Endodermal cell (in vitro differentiated cells): ENCODE data around the gene RNF44. TPM values are rescaled to one million over a fixed set of nuclear protein-coding genes. Genes with fewer than 3 reads are reported as not detected.

Experiments
- DNase-seq: peaks from one replicate; pipeline ENCODE4 v3.0.0-alpha.2; 2017
- H3K27ac ChIP-seq: 2 replicates; pipeline ENCODE4 v1.5.1; 2013; ENCODE audit warnings: mild to moderate bottlenecking, low read depth, low read length, moderate library complexity
- H3K27me3 ChIP-seq: 2 replicates; pipeline ENCODE4 v1.6.1; 2013; ENCODE audit warnings: mild to moderate bottlenecking, low read length, moderate library complexity; ENCODE audit not compliant: insufficient read depth, control insufficient read depth, poor library complexity, severe bottlenecking
- H3K36me3 ChIP-seq: 2 replicates; pipeline ENCODE4 v1.7.0; 2013; ENCODE audit warnings: mild to moderate bottlenecking, low read length, moderate library complexity; ENCODE audit not compliant: control insufficient read depth, insufficient read depth
- H3K4me1 ChIP-seq: one replicate; pipeline ENCODE4 v1.7.0; 2013; ENCODE audit warnings: low read length; ENCODE audit not compliant: control insufficient read depth, insufficient read depth
- H3K4me3 ChIP-seq: 2 replicates; pipeline ENCODE4 v1.5.1; 2013; ENCODE audit warnings: mild to moderate bottlenecking, low read length, moderate library complexity
- H3K9ac ChIP-seq: 2 replicates; pipeline ENCODE4 v1.6.1; 2013; ENCODE audit warnings: mild to moderate bottlenecking, low read length, moderate library complexity; ENCODE audit not compliant: poor library complexity, severe bottlenecking; ENCODE audit errors: extremely low read depth
- H3K9me3 ChIP-seq: 2 replicates; pipeline ENCODE4 v1.6.1; 2013; ENCODE audit warnings: mild to moderate bottlenecking, low read length, moderate library complexity; ENCODE audit not compliant: control insufficient read depth
- H3K27ac Mint-ChIP-seq: 2 replicates; pipeline ENCODE4 v1.8.0; 2020; ENCODE audit warnings: mixed read lengths
- H3K27me3 Mint-ChIP-seq: 2 replicates; pipeline ENCODE4 v1.8.0; 2021; ENCODE audit warnings: mild to moderate bottlenecking, mixed read lengths; ENCODE audit not compliant: insufficient read depth
- H3K36me3 Mint-ChIP-seq: 2 replicates; pipeline ENCODE4 v1.8.0; 2020; ENCODE audit warnings: low read depth, mixed read lengths
- H3K4me1 Mint-ChIP-seq: 2 replicates; pipeline ENCODE4 v1.8.0; 2020; ENCODE audit warnings: mixed read lengths
- H3K4me3 Mint-ChIP-seq: 2 replicates; pipeline ENCODE4 v1.8.0; 2020; ENCODE audit warnings: mild to moderate bottlenecking, moderate library complexity, mixed read lengths
- H3K9me3 Mint-ChIP-seq: 2 replicates; pipeline ENCODE4 v1.8.0; 2020; ENCODE audit warnings: mild to moderate bottlenecking, mixed read lengths
- CTCF ChIP-seq: fragments of 200-600 bp; sonication (generic); conservative IDR thresholded peaks from 2 replicates; pipeline ENCODE4 v1.5.0; 2021; ENCODE audit warnings: antibody characterized with exemption, mild to moderate bottlenecking
- WGBS, 2 experiments: methylation state at CpG; one replicate each; pipeline versions ENCODE4 v1.1.5 to v1.1.7; 2013; ENCODE audit warnings: missing lambda C conversion rate in 2 of 2, mixed read lengths in 1 of 2; ENCODE audit not compliant: insufficient coverage in 1 of 2, insufficient read length in 1 of 2; 5-methylcytosine and 5-hydroxymethylcytosine counted together
- total RNA-seq, 2 donors: library from RNA; stranded (reverse); fragmentation: NEBNext Ultra II Directional in 1 of 2; extraction: Animal tissue kit (Norgen Biotek cat#: 25700) in 1 of 2; gene quantifications; 2 replicates in 1 of 2; 3 replicates in 1 of 2; pipeline ENCODE4 v1.2.1, GENCODE V29; 2021

Gene RNF44
- total RNA-seq, 2 donors from 2014 or later, result 150 to 173 TPM

- no peak for DNase-seq
- H3K27me3 Mint-ChIP-seq, result no peaks in the 10 kb centered on the region
- Histone ChIP-seq H3K4me3 (no peak overlapping the region), H3K27ac (no peak overlapping the region), H3K9ac (no peak overlapping the region), H3K27me3 (no peaks in the 10 kb centered on the region), H3K4me1 (no peaks in the 10 kb centered on the region), H3K9me3 (no peaks in the 10 kb centered on the region), H3K36me3 (peaks cover 9% of the 10 kb centered on the region)
- peaks cover 7% of the 10 kb centered on the region for H3K36me3 Mint-ChIP-seq
- H3K4me3 Mint-ChIP-seq, result no peak overlapping the region
- WGBS, 2 experiments, result 94 to 95% methylated on average over 11 of the region's 11 CpGs
- peaks cover 3% of the 10 kb centered on the region for H3K4me1 Mint-ChIP-seq
- TF ChIP-seq CTCF, result no peak
- H3K9me3 Mint-ChIP-seq, result no peaks in the 10 kb centered on the region
- H3K27ac Mint-ChIP-seq, result no peak overlapping the region
Observed at GRCh38 chr5:176514244-176514950, 22.8 kb downstream of the RNF44 start.

GRCh38 chr5:176513788-176514187 lies 23.4 kb downstream of the RNF44 start:
- 93 to 95% methylated on average over 8 to 12 of the region's 12 CpGs for WGBS, 2 experiments
- no peaks in the 10 kb centered on the region for H3K4me1 ChIP-seq
- no peaks in the 10 kb centered on the region for H3K9me3 Mint-ChIP-seq
- no peak for TF ChIP-seq CTCF
- no peaks in the 10 kb centered on the region for H3K27me3 ChIP-seq
- no peaks in the 10 kb centered on the region for H3K9me3 ChIP-seq
- no peak for DNase-seq
- H3K36me3 Mint-ChIP-seq, result peaks cover 9% of the 10 kb centered on the region
- peaks cover 15% of the 10 kb centered on the region for H3K36me3 ChIP-seq
- peaks cover 3% of the 10 kb centered on the region for H3K4me1 Mint-ChIP-seq
- no peak overlapping the region for H3K27ac ChIP-seq
- H3K4me3 ChIP-seq, result no peak overlapping the region
- no peak overlapping the region for H3K27ac Mint-ChIP-seq
- no peak overlapping the region for H3K9ac ChIP-seq
- H3K27me3 Mint-ChIP-seq, result no peaks in the 10 kb centered on the region
- no peak overlapping the region for H3K4me3 Mint-ChIP-seq

GRCh38 chr5:176508603-176509002 lies 28.6 kb downstream of the RNF44 start:
- Mint-ChIP-seq H3K4me3 (no peak overlapping the region), H3K27me3 (no peaks in the 10 kb centered on the region), H3K4me1 (no peaks in the 10 kb centered on the region), H3K27ac (no peak overlapping the region), H3K36me3 (peaks cover 54% of the 10 kb centered on the region), H3K9me3 (no peaks in the 10 kb centered on the region)
- WGBS, 2 experiments, result 94 to 96% methylated on average over 2 to 4 of the region's 4 CpGs
- TF ChIP-seq CTCF, result no peak
- H3K27me3 ChIP-seq, result no peaks in the 10 kb centered on the region
- H3K9me3 ChIP-seq, result no peaks in the 10 kb centered on the region
- no peak overlapping the region for H3K9ac ChIP-seq
- H3K4me1 ChIP-seq, result no peaks in the 10 kb centered on the region
- no peak for DNase-seq
- H3K4me3 ChIP-seq, result no peak overlapping the region
- H3K27ac ChIP-seq, result no peak overlapping the region
- peaks cover 63% of the 10 kb centered on the region for H3K36me3 ChIP-seq
